HTR-8/SVneo (cell line): ENCODE results near the gene SLC23A2.
"Not testable (repeated sequence)": the region's sequence is repeated elsewhere in the genome, so short reads cannot be mapped to it uniquely, and the experiment has no call there.

ENCODE experiments used
- DNase-seq: peaks from one replicate; pipeline ENCODE4 v3.0.0; 2011; ENCODE audit warnings: low spot score, mixed read lengths; ENCODE audit not compliant: insufficient read length
- FAIRE-seq: peaks from 2 replicates; lab custom pipeline; 2011; peaks lifted over from hg19 to GRCh38; lab: Jason Lieb, UNC

Gene SLC23A2

DNA sequence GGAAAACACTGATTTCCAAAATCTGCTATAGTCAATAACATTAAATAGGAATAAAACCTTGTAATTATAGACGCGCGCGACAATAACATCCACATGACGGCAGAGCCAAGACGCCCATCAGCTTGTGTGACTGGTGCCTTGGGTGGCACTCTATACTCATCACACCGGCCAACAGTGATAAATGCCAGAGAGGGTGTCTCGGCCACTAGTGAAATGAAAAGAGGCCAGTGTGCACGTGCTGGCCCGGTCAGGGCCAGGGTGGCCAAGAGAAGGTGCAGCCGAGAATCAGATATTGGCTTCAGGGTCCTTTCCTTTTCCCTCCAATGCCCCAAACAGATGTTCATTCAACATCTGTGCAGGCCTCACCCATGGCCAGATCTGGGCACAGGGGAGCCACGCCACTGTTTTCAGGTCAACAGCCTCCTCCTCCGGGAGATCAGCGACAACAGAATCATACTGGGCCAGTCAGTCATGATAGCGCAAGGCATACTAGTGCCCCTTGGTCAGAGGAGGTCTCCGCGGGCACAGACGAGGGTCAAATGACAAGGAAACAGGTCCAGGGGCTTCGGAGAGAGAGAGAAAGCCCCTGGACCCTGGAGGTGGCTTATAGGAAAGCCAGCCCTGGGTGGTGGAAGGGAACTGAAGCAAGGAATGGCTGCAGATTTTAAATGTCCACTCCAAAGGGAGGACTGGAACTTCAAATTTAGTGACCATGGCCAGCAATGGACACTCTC is 145.1 kb downstream of the SLC23A2 start:
- DNase-seq: no peak
- no peak for FAIRE-seq

DNA sequence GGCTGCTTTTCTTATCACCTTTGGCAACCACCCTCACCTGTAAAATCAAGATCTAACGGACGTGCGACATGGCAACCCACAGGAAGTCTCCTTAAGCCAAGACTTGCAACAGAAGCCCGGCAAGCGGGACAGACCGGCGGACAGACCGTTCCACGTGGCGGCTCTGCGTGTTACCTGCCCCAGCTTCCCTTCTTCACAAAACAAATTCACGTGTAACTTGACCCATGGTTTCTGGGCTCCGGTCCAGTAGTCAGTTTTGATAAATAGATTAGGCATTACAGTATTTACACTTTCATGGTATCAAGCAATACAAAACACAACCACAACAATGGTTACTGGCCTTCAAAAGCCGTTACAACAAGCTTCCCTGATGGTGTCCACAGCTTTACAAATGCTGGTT is 145.8 kb downstream of the SLC23A2 start:
- FAIRE-seq (no peak), DNase-seq (no peak)

DNA sequence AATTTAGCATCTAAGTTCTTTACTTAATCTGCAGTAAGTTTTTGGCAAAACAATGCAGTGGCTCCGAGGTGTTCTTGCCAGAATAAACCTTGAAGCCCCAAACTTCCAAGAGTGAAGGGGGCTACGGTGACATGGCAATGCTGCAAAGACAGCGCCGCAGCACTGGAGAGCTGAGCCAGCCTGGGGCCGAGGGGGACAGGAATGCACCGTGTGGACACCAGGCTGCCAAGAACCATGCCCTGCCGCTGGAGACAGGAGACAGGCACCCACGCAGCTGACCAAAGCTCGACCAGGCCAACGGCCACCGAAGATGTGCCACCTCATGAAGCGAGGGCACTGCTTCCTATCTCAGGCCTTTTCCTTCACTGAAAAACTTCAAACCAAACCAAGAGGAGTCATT is 146.2 kb downstream of the SLC23A2 start:
- FAIRE-seq (no peak), DNase-seq (no peak)

DNA sequence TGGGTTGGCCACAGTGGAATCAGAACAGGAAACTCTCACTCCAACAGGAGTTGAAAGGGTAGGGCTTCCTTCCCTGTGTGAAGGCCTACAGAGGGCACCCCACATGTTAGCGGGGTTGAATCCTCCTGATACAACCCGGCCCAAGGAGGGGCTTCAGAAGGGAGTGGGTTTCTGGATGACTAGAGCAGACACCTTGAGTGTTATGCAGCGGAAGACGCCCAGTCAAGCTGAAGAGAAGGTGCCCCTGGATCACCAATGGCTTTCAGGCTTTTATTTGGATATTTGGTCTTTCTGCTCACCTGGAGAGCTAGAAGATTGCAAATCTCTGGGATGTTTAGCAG is 146.8 kb downstream of the SLC23A2 start:
- no peak for DNase-seq
- FAIRE-seq: no peak

DNA sequence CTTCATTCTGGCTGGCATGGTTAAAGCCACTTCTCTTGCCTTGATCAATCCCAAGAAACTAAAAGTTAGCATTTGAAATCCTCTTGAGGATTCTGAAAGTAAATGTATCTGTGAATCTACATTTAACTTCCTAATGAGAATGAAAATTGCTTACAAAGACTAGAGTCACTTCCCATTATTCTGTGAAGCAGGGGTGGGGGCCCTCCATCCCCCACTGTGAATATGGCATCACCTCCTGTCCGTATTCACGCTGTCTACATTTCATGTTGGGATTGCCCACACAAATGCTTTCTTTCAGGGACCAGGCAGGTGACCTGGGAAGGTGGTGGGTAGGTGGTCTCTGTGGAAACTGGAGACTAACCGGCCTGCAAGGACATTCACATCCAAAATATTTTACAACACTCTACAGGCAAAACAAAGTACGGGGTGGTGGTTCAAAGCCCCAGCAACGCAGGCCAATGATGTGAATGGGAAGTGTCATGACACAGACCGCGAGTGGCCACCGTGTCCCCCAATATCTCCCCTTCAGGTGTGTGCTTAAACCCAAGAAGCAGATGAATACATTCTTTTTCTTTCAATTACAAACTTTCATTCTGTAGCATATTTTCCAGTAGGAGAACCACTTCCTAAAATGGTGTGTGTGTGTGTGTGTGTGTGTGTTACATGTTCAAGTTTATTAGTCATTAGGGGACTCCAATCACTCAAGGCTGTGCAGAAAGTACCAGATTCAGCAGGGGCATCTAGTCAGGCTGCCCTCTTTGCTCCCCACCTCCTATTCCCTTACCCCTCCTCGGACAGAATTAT is 147.4 kb downstream of the SLC23A2 start:
- no peak for DNase-seq
- FAIRE-seq: no peak

DNA sequence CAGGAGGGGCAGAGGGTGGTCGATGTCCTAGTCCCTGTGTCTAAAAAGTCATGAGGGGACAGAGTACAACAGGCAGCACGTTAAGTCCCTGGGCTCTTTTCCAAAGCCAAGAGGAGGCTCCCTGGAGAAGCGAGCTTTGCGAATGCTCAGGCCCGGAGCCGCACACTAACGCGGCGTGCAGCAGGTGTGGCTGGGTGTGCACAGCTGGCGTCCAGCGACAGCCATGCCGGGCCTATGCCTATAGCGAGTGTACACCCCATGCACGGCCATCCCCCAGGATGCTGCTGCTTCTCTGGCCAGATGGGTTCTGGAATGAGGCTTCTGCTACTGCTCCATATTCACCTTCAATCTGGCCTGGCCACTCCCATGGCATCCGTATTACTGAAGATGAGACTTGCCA is 148.3 kb downstream of the SLC23A2 start:
- FAIRE-seq (no peak), DNase-seq (no peak)

DNA sequence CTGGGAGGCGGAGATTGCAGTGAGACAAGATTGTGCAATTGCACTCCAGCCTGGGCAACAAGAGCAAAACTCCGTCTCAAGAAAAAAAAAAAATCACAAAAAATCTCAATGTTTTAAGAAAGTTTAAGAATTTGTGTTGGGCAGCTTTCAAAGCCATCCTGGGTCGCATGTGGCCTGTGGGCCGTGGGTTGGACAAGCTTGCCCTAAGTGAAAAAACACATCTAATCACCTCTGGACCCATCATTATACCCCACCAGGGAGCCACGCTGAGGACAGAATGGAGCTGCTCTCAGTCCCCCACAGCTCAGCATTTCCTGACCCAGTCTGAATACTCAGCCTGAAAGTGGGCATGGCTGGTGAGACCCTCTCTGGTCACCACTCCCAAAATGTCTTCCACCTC is 150.3 kb downstream of the SLC23A2 start:
- DNase-seq (no peak), FAIRE-seq (no peak)

DNA sequence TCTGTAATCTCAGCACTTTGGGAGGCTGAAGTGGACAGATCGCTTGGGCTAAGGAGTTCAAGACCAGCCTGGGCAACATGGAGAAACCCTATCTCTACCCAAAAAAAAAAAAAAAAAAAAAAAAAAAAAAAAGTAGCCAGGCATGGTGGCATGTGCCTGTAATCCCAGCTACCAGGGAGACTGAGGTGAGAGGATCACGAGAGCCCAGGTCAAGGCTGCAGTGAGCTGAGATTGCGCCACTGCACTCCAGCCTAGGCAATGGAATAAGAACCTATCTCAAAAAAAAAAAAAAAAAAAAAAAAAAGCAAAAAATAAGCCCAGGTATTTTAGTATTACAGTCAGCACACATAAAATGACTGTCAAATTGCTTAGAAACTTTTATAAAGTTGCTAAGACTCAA is 152.5 kb downstream of the SLC23A2 start:
- FAIRE-seq, DNase-seq: not testable (repeated sequence)

DNA sequence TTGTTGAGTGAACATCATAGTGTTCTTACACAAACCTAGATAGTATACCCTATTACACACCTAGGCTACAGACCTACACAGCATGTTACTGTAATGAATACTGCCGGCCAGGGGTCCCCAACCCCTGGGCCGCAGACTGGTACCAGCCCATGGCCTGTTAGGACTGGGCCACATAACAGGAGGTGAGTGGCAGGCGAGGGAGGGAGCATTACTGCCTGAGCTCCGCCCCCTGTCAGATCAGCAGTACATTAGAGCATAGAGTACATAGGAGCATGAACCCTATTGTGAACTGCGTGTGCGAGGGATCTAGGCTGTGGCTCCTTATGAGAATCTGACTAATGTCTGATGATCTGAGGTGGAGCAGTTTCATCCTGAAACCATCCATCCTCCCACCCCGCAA is 153.3 kb downstream of the SLC23A2 start:
- FAIRE-seq: no peak
- no peak for DNase-seq

DNA sequence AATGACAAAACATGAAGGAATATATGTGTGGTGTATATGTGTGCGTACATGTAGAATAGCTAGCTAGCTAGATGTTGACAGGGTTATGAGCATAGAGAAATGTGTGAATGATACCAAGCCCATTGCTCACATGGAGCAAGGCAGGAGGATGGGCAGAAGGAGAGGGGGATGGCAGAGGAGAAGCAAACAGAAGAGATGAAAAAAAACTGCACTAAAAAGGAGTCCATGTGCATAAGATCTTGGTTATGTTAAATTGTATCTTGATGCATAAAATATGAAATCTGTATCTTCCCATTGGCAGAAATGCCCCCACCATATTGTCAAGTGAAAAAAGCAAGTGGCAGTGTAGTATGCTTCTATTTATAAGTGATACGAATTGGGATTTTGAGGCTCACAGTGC is 154.5 kb downstream of the SLC23A2 start:
- no peak for DNase-seq

DNA sequence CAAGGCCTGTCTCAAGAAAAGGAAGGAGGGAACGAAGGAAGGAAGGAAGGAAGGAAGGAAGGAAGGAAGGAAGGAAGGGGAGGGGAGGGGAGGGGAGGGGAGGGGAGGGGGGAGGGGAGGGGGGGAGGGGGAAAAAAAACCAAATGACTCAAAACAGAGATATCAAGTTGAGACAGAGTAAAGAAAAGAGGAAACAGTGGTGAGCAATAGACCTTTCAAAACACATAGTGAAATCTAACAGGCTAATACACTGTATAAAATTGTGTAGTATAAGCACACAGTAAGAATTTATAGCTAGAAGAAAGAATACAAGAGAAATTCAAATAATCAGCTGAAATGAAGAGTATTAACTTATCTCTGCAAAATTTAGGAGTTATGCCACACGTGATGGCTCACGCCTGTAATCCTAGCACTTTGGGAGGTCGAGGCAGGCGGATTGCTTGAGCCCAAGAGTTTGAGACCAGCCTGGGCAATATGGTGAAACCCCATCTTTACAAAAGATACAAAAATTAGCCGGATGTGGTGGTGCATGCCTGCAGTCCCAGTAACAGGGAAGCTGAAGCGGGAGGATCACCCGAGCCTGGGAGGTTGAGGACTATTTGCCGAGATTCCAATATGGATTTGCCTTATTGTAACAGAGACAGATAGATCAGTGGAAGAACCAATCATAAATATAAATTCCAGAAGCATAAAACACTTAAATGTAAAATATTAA is 156.4 kb downstream of the SLC23A2 start:
- DNase-seq: no peak

More for the DNA sequence above, 154.5 kb downstream of the SLC23A2 start:
- no peak for FAIRE-seq

DNA sequence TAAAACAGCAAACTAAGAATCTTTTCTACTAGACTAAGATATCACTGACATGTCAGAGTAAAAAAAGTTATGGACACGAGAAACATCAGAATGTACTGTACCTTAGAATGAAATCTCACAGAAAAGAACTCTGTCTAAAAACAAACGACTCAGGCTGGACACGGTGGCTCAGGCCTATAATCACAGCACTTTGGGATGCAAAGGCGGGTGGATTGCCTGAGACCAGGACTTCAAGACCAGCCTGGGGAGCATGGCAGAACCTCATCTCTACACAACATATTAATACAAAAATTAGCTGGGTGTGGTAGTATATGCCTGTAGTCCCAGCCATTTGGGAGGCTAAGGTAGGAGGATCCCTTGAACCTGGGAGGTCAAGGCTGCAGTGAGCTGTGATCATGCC is 157.0 kb downstream of the SLC23A2 start:
- DNase-seq (no peak), FAIRE-seq (no peak)

More for the DNA sequence above, 156.4 kb downstream of the SLC23A2 start:
- FAIRE-seq: no peak

DNA sequence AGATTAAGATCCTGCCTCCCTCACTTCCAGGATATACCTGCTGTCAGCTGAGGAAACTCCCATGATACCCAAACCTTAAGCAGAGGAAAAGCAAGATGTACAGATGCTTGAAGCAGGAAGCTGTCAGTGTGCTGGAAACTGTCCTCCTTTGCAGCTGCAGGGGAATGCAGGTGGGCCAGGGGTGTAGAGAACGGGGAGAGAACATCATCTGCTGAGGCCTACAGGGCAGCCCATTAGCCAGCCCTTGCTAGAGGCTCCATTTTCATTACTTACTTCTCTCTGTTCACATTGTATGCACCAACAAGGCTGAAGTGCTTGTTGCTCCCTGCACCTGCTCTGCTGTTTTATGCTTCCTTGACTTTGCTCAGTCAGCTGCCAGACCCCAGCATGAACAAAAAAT is 160.5 kb downstream of the SLC23A2 start:
- no peak for DNase-seq

DNA sequence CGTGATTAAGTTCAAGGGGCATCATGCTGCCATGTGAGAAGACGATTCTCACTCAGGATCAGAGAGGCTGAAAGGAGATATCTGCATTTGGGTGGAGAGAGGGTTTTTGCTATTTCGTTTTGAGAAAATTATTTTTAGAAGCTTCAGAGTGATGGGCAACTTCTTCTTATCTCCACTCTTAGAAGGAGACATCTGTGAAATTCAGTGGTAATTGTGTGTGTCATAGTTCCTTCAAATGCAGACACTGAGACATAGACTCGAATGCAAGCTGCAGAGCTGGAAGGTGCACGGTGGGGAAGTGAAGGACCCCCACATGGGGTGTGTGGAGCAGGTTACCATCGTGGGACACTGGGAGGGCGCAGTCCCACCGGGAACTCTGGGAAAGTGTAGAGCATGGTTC is 162.8 kb downstream of the SLC23A2 start:
- DNase-seq: no peak
- FAIRE-seq: no peak

More for the DNA sequence above, 160.5 kb downstream of the SLC23A2 start:
- FAIRE-seq: no peak

DNA sequence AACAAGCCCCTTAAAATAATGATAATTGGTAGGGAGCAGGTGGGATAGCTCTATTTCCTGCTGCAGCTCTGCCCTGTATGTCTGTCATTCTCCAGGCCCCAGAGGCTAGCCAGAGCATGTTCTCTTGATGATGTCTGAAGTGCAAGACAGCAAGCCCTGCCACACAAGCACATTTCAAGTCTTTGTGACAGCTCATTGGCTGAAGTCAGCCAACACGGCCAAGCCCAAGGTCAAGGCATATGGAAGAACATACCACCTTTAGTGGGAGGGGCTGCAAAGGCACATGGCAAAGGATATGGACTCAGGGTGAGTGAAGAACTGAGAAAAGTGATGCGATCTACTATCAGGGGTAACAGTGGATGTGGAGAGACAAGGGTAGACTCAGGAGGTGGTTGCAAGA is 163.6 kb downstream of the SLC23A2 start:
- no peak for FAIRE-seq
- DNase-seq: no peak

DNA sequence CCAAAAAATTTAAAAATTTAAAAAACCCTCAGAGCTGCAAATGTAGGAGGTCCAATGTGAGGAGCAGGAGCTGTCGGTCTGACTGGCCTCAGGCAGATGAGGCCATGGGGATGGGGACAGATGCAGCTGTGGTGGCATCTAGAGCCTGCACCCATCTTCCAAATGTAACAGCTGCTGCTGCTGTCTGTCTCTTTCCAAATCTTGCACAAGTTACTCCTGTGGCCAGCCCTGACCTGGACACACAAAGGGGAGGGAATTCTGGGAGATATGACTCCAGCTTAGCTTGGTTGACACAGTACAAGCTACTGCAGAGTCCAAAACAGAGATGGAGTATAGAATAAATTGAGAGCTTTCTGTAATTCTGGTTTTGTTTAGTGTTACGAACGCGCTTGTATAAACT is 164.4 kb downstream of the SLC23A2 start:
- DNase-seq (no peak), FAIRE-seq (no peak)

DNA sequence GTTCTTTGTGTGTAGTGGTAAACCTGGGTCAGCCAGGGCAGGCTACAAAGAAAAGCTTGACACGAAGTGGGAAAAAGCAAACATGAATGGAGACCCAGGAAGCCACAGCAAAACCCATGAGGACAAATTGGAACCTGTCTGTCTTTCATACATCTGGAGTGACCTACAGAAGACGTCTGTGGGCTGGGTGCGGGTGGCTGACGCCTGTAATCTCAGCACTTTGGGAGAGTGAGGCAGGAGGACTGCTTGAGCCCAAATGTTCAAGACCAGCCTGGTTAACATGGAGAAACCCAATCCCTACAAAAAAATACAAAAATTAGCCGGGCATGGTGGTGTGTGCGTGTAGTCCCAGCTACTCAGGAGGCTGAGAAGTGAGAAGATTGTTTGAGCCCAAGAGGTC is 164.8 kb downstream of the SLC23A2 start:
- DNase-seq (no peak), FAIRE-seq (no peak)

DNA sequence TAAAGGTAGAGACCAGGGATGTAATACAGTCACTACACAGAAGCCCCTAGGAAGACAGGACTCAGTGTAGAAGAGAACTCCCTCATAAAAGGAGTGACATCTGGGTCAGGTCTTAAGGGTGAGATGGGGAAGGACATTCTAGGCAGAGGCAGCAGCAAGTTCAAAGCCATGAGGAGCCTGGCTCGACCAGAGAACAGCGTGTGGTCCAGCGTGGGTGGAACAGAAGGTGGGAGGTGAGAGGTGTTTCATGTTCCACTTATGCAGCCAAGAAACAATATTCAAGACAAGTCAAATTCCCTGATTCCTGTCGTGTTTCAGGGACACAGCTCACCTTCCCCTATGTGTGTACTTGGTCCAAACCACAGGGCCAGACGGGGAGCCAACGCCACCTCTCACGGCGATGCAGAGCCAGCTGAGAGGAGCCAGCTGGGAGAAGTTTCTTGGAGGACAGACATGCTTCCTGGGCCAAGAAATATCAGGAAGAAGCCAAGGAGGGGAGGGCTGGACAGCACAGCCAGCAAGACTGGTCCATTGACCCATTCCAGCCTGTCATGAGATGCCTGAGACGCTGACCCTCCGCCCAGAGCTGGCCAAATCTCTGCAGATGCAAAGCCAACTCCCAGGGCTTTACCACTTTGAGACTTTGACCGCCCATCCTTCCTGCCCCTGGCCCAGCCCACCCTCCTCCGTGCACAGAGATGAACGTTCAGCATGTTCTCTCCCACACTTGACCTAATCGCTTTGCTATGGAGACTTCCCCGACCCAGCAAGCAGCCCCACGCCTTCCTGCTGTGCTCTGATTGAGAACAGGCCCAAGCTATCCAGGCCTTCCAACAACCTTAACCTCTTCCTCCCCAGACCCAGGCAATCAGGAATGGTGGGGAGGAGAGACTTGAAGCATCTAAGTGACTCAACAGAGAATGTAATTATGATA is 165.8 kb downstream of the SLC23A2 start:
- no peak for DNase-seq
- FAIRE-seq: no peak

DNA sequence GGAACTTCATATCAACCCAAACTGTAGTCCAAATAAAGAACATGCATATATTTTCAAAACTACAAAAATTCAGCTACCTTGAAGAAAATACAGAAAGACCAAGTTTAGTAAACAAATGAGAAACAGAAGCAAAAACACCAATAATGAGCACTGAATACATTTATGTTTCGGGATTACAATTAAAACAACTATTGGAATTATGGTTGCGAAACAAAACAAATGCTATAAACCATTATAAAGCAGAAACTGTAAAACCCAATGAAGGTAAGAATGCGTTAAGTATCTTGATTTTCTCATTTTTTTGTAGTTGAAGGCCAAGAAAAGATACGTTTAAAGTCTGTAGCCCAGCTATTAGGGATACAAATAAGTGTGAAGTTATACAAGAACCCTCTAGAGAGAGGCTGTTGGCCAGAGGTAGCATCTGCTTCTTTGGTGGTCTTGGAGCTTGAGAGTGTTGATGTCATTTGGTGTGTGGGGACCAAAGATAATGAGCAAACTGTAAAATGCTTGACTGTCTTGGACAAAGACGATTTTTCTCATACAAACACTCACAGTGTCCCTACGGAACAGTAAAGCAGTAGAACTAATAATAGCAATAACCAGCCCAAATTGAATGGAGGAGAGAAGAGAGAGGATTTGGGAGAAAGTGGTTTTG is 168.1 kb downstream of the SLC23A2 start:
- no peak for FAIRE-seq
- no peak for DNase-seq

DNA sequence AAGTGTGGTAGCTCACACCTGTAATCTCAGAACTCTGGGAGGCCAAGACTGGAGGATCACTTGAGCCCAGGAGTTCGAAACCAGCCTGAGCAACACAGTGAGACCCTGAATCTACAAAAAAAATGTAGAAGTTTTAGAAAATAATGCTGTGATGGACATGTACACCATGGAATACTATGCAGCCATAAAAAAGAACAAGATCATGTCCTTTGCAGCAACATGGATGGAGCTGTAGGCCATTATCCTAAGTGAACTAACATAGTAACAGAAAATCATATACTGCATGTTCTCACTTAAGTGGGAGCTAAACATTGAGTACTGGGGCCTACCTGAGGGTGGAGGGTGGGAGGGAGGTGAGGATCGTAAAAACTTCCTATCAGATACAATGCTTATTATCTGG is 168.8 kb downstream of the SLC23A2 start:
- FAIRE-seq: no peak
- DNase-seq: no peak
